ENCODE data around the gene DNAL4.

The DNAL4 gene

DNA sequence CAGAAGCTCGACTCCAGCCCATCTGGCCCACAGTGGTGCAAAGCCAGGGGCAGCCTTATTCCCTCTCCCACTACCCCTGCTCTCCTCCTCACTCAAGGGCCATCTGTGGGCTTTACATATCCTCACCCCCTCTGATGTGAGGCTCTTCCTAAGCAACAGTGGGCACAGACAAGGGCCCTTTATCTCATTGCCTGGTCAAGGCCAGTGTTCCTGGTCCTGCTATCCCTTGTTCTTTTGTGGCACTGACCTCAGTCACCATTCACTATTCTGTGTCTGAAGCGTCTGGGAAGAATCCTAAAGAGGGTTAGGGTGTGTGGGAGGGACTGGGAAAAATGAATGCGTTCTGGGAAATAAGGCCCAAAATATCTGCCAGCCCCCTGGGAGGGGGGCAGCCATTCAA, 7.3 kb downstream of the DNAL4 start:
- DNase-seq (ENCODE audit: low read depth in 2 of 2) = no peak

DNA sequence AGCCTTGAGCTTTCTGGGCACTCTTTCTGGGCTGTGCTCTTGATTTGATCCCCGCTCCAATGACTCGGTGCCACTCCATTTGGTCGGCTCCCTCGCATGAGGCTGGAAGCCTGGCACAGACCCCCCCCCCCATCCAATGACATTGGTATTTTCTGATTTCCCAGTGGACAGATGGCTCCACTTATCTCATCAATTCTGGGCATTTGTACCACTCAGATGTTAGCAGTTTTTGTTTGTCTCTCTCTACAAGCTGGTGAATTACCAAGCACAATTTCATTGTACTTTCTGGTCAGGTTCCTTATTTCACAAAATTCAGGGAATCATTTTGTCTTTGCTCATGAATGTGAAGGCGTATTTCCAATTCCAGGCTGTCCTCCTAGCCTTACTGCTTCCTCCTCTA, 9.1 kb downstream of the DNAL4 start:
- DNase-seq (ENCODE audit: low read depth in 2 of 2) = no peak

DNA sequence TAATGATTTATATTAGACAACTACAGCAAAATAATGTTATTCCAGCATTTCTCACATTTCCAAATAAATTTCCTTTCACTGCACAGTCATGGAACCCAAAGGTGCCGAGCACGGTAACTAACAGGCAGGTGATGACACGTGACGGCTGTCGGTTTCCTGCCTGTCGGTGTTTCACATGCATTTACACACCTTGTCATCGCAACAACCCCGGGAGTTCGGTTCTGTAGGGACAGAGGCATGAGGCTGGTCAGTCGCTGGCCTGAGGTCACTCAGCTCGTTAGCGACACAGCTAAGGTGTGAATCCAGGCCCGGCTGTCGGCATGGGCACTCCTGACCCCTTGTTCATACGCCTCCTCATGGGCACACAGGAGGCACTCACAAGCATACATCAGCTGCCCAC, 9.9 kb downstream of the DNAL4 start:
- DNase-seq (ENCODE audit: low read depth in 2 of 2) = no peak

DNA sequence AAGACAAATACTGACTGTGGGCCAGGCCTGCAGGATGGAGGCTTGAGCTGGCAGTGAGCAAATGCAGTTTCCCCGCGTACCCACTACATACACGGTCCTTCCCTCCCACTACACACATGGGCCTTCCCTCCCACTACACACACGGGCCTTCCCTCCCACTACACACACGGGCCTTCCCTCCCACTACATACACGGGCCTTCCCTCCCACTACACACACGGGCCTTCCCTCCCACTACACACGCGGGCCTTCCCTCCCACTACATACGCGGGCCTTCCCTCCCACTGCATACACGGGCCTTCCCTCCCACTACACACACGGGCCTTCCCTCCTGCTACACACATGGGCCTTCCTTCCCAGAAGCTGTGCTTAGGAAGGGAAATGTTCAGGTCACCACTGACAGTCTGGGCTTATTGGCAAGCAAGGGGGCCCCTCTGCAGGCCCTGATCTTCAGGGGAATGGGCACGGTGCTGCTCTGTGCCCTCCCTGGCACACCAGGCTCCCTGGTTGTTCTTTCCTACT, 10.8 kb downstream of the DNAL4 start:
- DNase-seq (ENCODE audit: low read depth in 2 of 2) = no peak

DNA sequence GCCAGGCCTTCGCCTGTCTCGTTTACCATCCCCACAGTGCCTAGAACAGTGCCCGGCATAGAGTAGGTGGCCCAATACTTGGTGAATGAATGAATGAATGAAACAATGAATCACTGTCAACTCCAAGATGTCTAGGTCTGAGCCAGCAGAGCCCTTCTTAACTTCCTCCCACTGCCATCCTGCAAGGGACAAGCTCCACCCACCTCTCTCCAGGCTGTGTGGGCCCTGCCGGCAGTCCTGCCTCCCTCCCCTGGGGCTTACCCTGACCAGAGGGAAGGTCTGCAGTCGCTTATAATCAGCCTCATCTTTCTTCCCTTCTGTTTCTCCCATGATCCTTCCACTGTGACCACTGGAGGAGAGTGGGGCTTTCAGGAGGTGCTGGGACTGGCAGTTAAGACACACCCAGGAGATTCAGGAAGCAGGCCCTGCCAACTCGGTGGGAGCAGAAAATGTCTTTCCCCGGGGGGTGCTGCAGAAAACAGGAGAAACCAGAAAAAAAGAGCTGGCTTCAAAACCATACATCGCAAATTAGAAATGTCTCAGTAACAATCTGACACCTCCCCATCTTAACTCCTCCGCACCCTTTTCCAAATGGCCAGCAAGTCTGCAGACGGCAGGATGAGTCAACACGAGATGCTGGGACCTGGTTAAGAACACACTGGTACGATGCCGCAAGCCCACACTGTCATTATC, 11.4 kb downstream of the DNAL4 start:
- DNase-seq (ENCODE audit: low read depth in 2 of 2) = no peak

DNA sequence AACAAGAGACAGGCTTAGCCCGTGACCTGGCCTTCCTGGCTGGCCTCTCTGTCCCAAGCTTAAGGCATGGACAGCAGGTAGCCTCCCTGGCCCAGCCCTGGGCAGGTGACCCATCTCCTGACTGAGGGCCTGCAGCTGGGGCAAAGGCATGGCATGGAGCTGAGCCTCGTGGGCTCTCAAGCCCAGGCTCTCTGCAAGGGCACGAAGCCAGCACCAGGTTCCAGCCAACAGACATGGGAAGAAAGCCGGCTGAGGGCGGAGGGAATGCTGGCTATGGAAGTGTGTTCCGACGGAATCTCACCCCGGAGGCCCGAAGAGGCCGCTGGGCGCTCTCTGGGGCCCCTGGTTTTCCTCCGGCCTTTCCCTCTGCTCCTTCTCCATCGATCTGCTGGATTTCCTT, 12.9 kb downstream of the DNAL4 start:
- DNase-seq (ENCODE audit: low read depth in 2 of 2) = no peak

DNA sequence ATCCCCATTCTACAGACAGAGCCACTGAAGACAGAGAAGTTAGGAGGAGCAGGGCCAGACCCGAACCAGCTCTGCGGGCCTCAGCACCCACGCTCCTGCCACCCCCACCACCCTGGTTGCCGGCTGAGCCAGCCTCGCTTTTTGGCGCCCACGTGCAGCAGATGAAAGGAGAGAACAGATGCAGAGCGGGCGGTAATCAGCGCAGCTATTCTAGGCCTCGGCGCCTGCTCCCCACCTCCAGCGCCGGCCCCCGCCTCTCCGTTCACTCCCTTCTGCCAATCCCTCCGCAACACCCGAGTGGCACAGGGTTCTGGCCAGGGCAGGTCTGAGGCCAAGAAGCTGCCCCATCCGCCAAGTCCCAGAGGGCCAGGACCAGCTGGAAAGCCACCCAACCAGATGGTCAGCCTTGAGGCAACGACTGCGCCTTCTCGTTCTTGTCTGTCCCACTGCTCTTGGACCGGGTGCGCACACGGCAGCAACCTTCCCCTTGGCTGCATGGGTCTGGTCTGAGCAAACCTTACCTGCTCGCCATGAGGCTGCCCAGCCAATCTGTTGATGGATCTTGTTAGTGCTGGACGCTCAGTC, 16.8 kb downstream of the DNAL4 start:
- no peak for DNase-seq (ENCODE audit: low read depth in 2 of 2)

DNA sequence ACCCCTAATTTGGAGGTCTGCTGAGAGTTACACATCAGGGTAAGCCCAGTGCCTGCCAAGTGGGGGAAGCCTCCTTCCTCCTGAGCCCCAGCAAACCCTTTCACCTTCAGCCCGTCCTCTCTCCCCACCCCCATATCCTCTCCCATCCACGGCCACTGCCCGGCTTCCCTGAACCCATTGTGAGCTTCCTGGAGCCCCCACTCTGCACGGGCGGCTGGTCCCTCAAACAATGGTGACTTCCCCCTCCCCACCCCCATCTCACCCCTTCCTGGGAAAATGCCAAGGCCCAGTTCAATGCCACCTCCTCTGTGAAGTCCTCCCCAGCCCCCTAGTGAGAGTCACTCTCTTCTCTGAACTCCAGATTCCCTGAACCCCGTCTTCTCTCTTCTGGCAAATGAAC, 17.9 kb downstream of the DNAL4 start:
- DNase-seq (ENCODE audit: low read depth in 2 of 2) = no peak

DNA sequence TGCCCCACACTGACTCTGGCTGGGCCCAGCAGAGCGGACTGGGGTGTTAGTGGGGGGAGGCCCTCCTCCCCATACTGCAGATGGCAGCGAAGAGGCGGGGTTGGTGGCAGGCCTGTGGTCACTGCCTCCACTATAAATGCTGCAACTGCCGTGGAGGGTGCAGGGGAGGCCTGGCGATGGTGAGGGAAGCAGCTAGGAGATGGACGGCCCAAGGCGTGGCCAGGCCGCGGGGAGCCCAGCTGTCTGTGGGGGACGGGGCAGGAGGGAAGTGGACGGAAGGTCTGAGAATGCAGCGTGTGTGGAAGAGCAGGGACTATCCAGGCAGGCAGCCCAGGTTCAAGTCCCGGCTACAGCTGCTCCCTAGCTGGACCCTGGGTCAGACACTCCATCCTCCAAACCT, 18.3 kb downstream of the DNAL4 start:
- DNase-seq (ENCODE audit: low read depth in 2 of 2) = no peak

DNA sequence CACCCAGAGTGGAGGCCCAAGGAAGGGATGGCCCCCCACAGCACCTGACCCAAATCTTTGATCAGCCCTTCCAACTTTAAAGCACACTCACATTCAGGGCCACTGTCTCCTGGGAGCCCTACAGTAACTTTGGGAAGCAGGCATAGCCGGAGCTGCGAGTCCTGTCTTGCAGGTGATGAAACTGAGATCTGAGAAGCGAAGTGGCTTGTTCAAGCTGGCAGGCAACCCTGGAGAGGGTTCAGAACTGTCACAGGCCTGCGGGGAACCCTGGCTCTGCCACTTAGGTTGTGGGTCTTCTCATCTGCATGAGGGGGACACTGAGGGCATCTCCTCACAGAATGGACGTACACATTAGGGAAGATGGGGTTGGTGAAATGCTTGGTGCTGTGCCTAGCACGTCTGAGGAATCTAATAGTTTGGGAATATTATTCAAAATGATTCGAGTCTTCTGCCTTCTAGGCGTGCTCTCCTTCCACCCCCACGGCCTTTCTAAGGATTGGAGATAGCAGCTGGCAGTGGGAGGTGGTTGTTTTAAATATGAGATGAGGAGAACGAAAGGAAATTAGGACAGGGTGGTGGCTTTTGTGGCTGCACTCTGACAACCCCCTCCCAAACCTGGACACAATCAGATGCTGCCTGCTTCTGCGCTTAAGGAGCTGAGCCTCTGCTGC, 19.3 kb downstream of the DNAL4 start:
- DNase-seq (ENCODE audit: low read depth in 2 of 2) = no peak

DNA sequence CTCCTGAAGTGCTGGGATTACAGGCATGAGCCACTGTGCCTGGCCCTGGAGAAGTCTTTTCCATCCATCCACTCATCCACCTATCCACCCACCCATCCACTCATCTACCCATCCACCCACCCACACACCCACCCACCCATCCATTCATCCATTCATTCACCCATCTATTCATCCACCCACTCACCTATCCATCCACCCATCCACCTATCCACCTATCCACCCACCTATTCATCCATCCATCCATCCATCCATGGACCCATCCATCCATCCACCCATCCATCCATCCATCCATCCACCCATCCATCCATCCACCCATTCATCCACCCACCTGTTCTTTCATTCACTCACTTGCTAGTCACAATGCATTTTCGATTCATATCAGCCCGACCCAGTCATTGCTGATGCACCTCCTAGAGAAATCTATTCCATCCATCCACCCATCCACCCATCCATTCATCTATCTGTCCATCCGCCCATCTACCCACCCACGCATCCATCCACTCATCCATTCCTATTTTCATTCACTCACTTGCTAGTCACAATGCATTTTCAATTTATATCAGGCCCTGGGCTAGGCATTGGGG, 20.5 kb downstream of the DNAL4 start:
- DNase-seq (ENCODE audit: low read depth in 2 of 2) = no peak

DNA sequence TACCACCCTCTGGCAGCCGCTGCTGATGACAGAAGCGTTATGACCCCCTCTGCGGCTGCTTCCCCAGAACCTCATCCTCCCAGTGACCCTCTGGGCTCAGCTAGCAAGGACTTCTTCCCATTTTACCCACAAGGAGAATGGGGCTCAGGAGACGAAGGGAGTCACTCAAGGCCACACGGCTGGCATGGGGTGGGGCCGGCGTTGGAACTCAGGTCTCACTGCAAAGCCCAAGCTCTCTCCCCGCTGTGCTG, 21.4 kb downstream of the DNAL4 start:
- DNase-seq (ENCODE audit: low read depth in 2 of 2) = no peak

DNA sequence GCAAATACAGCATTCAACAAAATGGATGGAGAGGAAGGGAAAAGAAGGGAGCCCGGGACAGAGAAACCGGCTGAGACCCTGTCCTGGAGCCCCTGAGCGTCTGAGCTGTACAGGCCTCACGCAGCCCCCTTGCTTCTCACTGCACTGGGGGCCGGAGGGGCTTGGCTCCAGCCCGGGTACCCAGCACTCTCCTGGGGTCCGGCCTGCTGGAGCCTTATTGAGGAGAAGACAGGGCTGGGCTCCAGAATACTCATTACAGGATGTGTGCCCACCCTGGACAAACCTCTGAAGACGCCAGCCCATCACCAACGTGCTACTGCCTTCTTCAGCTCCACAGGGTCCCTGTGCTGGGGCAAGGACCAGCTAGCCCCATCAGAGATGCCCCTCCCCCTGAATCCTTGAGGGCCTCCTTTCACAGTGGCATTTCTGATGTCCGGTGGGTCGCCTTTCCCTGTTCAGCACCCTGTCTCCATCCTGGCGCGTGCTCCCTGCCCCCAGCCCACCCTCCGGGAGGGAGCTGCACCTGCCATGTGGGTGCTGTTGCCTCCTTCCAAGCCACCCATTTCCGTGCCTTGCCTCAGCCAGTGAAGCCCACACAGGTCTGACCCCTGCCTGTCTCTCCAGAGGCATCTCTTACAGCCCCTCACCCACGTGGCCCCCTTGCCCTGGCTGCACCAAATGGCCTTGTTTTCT, 23.5 kb downstream of the DNAL4 start:
- DNase-seq (ENCODE audit: low read depth in 2 of 2) = no peak

DNA sequence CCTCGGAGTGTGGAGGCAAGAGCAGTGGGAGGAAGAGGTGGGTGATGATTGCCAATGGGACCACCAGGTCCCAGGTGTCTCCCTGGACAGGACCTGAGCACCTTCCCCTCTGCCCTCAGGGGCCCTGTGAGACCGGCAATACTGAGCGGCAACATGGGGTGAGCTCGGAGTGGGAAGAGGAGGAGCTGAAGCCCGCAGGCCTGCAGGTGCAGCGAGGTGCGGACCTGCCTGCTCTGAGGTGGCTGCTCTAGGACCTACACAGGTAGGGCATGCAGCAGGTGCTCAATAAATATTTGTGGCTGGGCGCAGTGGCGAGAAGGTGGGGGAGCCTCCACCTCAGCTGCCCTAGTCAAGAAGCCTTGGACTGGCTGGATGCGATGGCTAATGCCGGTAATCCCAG, 25.9 kb downstream of the DNAL4 start:
- DNase-seq (ENCODE audit: low read depth in 2 of 2) = no peak

DNA sequence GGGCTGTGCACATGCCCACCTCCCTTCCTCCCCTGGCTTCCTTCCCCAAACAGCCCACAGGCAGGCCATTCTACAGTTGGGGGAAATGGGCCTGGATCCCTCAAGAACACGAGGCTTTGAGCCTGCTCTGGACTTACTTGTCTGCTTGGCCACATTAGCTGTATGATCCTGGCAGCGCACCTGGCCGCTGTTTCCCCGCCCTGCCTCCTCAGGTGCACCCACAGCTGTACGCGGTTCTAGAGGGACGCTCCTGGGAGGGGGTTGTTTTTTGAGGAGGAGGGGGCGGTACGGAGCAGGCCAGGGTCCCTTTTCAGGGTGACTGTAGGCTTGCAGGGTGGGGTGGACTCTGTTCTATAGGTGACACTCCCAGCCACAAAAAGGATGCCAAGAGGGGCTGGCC, 26.6 kb downstream of the DNAL4 start:
- no peak for DNase-seq (ENCODE audit: low read depth in 2 of 2)

DNA sequence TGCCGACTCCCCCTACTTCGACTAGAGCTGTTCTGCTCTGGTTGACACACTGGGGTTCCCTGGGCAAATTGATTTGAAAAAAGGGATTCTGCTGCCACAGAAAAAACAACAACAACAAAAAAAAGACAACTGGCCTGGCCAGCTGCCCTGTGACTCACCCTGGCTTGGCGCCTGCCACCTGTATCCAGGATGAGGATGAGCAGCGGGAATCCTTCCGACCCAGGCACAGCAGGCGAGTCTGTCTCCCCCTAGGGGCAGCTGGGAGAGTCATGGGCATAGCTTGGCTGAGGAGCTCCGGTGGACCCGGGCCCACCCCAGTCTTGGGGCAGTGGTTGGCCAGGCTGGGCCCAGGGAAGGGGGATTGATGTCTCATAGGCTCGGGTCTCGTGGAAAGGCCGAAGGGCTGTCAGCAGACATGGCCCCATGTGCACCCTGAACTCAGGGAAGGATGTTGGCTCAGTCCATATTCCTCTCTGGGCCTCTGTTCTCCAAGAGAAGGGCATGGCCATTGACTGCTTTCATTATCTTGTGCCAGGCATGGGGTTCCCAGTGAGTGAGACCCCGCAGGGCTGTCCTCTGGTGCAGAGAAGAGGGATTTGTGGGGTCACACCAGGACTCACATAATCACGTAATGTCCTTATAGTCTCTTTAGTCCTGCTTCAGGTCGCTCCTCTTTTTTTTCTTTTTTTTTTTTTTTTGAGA, 27.7 kb downstream of the DNAL4 start:
- DNase-seq (ENCODE audit: low read depth in 2 of 2) = no peak

DNA sequence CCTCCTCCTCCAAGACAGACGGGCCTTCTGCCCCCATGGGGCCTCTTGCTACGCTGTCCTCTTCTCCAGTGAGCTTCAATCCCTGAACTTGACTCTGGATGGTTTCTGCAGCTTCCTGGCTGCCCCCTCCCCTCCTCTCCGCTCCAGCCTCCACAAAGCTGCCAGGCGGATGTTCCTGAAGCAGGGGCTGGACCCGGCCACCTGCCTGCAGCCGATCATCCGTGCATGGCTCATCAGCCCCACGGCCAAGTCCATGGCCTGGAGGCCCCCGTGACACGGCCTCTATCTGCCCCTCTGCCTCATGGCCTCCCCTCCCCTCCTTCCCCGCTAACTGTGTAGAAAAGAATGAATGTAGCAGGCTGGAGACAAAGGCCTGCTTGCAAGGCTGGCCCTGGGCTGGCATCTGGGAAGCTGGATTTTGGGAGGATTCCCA, 31.4 kb downstream of the DNAL4 start:
- DNase-seq (ENCODE audit: low read depth in 2 of 2) = no peak

DNA sequence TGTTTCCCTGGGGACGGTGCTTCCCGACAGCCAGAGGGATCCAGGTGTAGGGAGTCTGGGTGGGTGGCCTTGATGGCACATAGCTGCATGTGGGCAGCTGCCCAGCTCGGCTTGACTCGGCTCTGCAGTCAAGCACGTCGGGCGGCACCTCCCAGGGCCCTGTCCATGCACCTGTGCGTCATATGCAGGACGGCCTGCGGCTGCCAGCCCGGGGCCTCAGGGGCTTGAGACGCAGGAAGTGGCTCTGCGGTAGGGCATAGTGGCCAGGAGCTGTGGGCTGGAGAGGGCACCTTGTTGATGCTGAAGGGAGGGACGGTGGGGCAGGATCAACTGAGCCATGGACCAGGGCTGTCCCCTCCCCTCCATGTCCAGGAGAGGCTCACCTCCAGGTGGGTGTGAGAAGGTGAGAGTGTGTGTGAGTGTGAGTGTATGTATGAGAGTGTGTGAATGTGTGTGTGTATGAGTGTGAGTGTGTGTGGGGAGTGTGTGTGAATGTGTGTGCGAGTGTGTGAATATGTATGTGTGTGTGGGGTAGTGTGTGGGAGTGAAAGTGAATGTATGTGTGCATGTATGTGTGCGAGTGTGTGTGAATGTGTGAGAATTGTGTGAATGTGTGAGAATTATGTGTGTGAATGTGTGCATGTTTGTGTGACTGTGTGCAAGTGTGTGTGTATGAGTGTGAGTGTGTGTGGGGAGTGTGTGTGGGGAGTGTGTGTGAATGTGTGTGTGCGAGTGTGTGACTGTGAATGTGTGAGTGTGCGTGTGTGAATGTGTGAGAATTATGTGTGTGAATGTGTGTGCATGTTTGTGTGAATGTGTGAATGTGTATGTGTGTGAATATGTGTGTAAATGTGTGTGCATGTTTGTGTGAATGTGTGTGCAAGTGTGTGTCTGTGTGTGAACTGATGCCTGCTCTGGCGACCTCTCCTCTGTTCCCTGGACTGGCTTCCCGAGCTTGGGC, 32.5 kb downstream of the DNAL4 start:
- DNase-seq (ENCODE audit: low read depth in 2 of 2) = no peak

DNA sequence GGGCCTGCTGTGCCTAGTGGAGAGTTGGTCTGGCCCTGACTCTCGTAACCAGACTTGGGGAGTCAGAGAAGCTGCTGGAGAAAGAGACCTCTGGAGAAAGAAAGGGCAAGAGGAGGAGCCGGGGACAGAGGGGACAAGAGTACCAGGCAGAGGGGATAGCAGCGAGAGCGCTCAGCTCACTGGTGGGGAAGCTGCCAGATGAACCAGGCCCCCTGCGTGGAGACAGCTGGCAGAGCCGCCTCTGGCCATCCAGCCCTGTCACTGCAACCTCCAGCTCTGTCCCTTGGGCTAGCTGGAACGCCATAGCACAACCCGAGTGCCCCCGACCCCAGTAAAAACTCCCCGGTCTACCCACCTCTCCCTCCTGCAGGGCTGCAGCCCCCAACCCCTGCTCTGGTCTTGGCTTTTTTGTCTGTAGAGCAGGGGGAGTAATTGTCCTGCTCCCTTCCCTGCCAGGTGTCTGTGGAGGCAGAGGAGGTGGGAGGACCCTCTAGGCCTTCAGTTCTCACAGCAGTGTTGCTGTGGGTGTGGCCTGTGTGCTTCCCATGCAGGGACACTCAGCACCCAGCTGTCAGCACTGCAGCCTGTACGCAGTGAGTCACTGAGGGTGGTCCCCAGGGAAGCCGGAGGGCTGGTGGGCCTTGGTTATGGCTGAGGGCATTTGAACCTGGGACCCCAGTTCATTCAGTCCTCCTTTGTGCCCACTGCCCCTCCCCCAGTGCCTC, 33.3 kb downstream of the DNAL4 start:
- DNase-seq (ENCODE audit: low read depth in 2 of 2) = no peak

DNA sequence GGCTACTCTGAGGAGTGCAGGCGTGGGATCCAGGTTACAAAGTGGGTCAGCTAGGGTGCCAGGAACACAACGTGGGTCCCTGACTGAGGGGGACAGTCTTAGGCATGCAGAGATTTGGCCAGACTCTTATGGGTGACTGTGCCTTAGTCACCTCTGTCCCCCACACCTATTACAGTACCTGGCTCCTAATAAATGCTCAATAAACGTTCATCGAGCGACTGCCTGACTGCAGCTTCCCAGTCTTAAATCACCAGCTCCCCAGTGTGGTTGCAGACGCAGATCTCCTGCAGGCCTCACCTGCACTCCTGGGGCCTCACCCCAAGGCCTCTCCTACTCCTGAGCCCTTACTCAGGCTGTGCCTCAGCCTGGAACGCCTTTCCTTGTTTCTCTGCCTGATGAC, 34.9 kb downstream of the DNAL4 start:
- DNase-seq (ENCODE audit: low read depth in 2 of 2) = no peak
